ENCODE measurements around the gene PLA2G2F.
A peak's percentile ranks its signal among the peaks of the same experiment; 100 is the strongest.

Gene PLA2G2F

DNA sequence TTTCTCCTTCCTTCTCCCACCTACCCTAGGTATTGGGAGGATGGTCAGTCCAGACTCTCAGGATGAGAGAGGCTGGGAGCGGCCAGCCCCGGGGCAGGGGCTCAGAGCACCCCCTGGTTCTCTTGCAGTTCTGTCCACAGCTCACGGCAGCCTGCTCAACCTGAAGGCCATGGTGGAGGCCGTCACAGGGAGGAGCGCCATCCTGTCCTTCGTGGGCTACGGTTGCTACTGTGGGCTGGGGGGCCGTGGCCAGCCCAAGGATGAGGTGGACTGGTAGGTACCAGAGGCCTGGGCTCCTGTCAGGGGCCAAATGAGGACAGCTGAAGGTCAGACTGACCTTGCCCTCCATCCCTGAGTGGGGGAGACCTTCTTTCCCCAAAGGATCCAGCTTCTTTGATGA lies 4.2 kb downstream of the PLA2G2F start:
- DNase-seq: no peak

DNA sequence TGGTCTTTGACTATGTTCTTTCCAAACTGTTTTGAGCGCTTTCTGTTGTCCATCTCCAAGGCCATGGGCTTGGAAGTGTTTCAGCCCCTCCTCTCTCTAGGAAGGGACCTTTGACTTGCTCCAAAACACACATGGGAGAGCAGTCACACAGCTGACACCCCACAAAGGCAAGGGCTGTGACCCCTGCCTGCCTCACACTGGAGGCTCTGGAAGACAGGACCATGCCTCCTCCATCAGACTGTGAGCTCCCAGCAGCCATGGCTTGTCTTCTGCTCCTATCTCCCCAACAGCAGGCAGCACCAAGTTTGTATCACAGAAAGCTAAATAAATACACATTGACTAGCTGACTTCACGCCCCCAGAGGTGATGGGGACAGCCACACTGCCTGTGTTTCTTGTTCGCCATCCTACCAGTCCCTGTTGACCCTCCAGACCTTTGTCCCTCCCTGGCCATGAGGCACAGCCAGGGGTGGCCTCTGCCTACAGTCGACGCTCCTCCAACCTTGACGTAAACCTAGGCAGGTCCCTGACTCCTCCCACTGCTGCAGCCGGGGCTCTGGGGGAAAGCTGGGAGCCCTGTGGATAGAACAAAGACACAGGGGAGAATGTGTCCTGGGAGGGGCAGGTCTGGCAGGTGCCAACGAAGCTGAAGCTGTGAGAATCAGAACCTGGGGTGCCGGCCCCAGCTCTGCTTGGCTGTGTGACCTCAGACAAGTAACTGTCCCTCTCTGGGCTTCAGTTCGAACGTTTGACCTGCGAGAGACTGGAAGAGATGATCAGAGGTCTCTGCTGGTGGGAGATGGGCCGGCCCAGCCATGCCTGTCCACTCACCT lies 4.8 kb downstream of the PLA2G2F start:
- no peak for DNase-seq

DNA sequence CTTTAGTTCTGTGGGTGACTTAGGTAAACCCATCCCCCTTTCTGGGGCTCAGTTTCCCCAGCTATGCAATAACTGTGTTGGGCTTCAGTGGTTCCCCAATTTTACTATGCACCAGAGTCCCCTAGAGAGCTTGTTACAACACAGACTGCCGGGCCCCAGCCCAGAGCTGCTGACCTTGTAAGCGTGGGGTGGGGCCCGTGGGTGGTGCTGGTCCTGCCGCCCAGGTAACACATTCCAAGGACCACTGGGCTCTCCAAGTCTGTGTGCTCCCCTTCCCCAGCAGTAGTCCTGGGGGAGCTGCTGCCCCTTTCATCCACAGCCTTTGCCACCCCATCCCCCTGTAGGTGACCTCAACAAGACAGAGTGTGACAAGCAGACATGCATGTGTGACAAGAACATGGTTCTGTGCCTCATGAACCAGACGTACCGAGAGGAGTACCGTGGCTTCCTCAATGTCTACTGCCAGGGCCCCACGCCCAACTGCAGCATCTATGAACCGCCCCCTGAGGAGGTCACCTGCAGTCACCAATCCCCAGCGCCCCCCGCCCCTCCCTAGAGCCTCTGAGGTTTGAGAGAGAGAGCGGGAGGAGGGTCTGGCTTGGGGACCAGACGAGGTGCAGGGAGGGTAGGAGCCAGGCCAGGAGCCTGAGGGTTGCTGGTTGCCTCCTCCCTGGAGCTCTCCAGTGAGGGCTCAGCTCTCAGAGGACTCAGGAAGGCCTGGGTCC lies 8.9 kb downstream of the PLA2G2F start:
- DNase-seq: no peak

GRCh38 chr1:20148571-20149500 lies 9.7 kb downstream of the PLA2G2F start:
- no peak for DNase-seq

DNA sequence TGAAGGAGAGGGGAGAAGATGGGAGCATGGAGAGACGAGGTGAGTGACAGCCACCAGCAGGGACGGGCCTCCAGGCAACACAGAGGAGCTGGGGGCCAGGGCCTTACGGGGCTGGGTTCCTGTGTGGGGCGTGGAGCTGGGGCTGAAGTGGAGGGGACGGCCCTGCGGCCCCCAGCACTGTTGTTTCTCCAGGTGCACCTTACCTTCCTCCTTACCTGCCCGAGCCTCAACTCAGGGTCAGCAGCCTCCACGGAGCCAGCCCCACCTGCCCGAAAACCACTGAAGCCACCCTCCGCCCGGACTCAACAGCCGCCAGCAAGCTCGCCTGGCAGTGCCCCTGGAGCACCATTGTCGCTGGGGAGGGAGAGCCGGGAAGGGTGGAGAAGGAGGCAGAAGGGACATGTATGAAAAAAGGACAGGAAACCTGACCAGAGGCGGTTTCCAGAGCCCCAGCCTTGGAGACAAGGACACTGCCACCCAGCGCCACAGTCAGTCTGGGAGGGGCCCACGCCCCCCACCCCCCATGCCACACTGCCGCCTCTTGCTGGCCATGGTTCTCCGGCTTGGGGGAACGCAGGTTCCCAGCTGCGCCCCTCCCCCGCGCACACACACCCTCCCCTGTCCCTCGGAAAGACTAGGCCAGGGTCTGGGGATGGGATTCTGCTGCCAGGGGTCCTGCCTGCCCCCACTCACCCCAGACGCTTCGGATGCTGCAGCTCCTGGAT lies 10.6 kb downstream of the PLA2G2F start:
- no peak for DNase-seq

- no peak for DNase-seq
These were observed 11.2 kb downstream of the PLA2G2F start for GRCh38 chr1:20150326-20150705.

- no peak for DNase-seq
These were observed 11.8 kb downstream of the PLA2G2F start for GRCh38 chr1:20150969-20151368.

- peak; percentile 72 for DNase-seq
These were observed 12.9 kb downstream of the PLA2G2F start for GRCh38 chr1:20151906-20152598.

- no peak for DNase-seq
These were observed 13.4 kb downstream of the PLA2G2F start for GRCh38 chr1:20152599-20152930.

GRCh38 chr1:20153000-20153418 lies 13.9 kb downstream of the PLA2G2F start:
- peak; percentile 12 for DNase-seq

GRCh38 chr1:20154301-20154831 lies 15.2 kb downstream of the PLA2G2F start:
- DNase-seq: no peak

DNA sequence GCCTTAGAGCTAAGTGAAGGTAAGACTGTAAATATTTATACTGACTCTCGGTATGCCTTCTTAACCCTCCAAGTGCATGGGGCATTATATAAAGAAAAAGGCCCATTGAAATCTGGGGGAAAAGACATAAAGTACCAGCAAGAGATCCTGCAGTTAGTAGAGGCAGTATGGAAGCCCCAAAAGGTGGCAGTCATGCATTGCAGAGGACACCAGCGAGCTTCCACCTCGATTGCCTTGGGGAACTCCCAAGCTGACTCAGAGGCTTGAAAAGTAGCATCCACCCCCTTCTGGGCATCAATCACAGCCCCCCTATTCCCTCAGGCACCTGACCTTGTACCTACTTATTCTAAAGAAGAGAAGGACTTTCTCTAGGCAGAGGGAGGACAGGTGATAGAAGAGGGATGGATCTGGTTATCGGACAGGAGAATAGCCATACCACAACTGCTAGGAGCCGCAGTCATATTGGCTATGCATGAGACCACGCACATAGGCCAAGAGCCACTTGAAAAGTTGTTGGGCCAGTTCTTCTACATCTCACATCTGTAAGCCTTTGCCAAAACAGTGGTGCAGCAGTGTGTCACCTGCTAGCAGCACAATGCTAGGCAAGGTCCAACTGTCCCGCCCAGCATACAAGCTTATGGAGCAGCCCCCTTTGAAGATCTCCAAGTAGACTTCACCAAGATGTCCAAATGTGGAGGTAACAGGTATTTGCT lies 19.4 kb downstream of the PLA2G2F start:
- DNase-seq: no peak

- no peak for DNase-seq
These were observed 20.9 kb downstream of the PLA2G2F start for GRCh38 chr1:20160034-20160433.

DNA sequence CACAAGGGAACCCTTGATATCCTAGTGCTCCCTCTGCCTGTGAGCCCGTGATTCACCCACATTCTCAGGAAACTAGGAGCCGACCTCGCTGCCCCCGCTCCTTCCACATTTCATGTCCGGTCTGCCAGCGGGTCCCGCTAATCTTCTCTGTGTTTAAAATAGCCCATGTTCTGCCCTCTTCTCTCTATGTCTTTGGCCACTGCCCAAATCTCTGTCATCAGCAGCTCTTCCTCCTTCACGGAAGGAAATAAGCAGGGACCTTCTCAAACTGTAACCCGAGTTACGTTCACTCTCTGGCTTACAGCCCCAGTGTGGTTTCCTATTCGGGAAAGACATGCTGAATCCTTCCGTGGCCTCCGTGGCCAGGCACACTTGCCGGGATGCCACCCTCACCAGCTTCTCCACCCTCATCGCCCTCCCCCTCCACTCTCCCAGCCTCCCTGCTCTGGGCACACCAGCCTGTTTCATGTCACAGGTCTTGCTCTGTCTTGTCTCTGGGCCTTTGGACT lies 25.6 kb downstream of the PLA2G2F start:
- DNase-seq: no peak

DNA sequence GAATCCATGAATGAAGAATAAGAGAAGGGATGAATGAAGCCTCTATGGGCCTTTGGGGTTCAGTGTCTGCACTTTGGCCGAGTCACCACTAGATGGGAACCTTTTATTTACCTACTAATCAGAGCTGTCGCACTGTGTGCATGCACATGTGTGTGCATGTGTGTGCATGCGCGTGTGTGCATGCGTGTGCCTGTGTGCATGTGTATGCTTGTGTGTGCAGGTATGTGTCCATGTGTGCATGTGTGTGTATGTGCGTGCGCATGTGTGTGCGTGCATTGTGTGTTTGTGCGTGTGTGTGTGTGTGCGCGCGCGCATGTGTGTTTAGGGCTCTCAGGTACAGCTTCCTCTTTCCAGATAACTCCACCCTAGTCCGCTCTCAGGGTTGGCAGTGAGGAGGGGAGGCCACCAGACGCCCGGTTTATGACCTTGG lies 26.4 kb downstream of the PLA2G2F start:
- DNase-seq: no peak

DNA sequence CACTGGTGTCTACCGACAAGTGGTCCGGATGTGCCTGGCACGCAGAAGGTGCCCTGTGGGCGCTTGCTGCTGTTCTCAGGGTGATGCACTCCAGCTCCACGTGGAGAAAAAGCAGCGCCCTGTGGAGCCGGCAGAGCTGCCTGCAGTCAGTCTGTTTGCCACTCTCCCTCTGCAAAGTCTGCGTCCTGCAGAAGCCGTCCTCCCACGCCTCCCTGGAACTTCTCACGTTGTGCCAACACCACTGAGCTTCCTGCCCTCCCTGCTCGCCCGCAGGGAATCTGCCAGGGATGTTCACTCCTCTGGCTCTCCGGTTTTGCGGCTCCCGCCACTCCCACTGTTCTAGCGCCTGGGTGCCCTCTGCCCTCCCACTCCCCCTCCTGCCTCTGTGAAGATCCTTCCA lies 26.9 kb downstream of the PLA2G2F start:
- no peak for DNase-seq

- DNase-seq: no peak
These were observed 28.0 kb downstream of the PLA2G2F start for GRCh38 chr1:20167126-20167525.

DNA sequence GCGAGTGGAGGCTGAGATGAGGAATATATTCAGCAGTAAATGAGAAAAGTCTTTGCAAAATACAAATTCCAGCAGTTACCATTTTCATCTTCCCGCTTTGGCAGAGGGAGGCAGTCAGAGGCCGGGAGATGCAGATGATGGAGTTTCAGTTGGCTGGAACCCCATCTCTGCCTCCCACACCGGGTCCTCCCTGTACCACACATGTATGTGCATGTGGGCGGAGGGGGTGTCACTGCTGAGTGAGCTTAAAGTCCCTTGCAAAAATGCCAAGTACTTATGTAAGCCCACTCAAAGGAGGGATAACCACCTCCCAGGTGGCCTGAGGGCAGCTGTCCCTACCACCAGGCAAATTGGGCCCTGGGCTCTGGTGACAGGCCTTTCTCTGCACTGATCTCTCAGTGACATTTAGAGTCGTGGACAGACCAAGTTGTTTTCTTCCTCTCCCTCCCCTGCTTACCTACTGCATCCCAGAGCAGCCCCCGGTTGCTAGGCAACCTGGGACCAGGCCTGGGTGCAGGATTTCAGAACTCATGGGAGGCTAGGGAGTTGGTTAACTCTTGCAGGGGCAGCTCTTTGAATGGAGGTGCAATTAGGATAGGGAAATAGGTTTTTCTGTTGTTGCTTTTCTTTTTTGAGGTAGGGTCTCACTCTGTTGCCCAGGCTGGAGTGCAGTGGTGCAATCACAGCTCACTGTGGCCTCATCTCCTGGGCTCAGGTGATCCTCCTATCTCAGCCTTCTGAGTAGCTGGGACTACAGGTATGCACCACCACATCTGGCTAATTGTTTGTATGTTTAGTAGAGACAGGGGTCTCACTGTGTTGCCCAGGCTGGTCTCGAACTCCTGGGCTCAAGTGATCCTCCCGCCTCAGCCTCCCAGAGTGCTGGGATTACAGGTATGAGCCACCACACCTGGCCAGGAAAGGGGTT lies 29.7 kb downstream of the PLA2G2F start:
- no peak for DNase-seq

DNA sequence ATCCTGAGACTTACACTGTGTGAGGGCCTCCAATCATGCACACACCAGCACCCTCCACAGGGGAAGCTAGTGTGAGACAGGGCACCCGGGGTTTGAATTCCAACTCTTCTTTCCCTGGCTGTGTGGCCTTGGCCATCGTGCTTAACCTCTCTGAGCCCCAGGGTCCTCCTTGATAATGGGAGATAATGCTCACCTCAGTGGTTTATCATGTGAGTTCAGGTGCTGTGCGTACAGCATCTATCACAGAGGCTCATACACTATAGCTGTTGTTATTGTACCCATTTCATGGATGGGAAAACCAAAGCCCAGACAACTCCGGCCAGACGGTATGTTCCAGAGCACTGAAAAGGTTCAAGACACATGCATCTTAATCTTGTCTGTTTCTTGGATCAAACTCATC lies 30.8 kb downstream of the PLA2G2F start:
- DNase-seq: no peak

Data from fibroblast of skin of abdomen (primary cell).